Panc1 (cell line): Measurements from ENCODE around the gene EXOC6B. TPM values are rescaled to one million over a fixed set of nuclear protein-coding genes. Genes with fewer than 3 reads are reported as not detected.

Experiments used
- ATAC-seq: fragments of 200-7000 bp; cut with Tn5 transposase; 2 replicates; pipeline ENCODE4 v1.9.1; 2020; ENCODE audit warnings: mild to moderate bottlenecking, moderate library complexity
- BruUV-seq: library from RNA; stranded (reverse); fragments of 400-500 nt; replicated peaks from 2 replicates; lab custom pipeline; 2021; lab: Mats Ljungman, UMichigan
- CTCF ChIA-PET: fragments of 300-600 bp; sonication (Branson Sonifier 250); formaldehyde crosslinking; loops from one replicate; lab custom pipeline; 2022; ENCODE audit warnings: antibody characterized with exemption; lab: Charles Lee
- POLR2A ChIA-PET: fragments of 300-600 bp; sonication (Branson Sonifier 250); formaldehyde crosslinking; loops from one replicate; lab custom pipeline; 2022; ENCODE audit warnings: antibody characterized with exemption; lab: Charles Lee
- DNase-seq: peaks from one replicate; pipeline ENCODE4 v3.0.0-alpha.2; 2010; ENCODE audit warnings: low read depth, low spot score
- H3K27ac ChIP-seq: 2 replicates; pipeline ENCODE4 v1.5.1; 2011; ENCODE audit warnings: mild to moderate bottlenecking, low read length, inconsistent platforms
- H3K27me3 ChIP-seq: fragments of 200-500 bp; sonication (Bioruptor generic); 2 replicates; pipeline ENCODE4 v1.6.0; 2014; ENCODE audit warnings: low read length, inconsistent platforms; ENCODE audit not compliant: control insufficient read depth, insufficient read depth
- H3K36me3 ChIP-seq: fragments of 200-500 bp; sonication (Bioruptor generic); 2 replicates; pipeline ENCODE4 v1.5.1; 2014; ENCODE audit warnings: inconsistent platforms, mild to moderate bottlenecking, low read length, moderate library complexity; ENCODE audit not compliant: control insufficient read depth, insufficient read depth
- H3K4me1 ChIP-seq: 2 replicates; pipeline ENCODE4 v1.5.1; 2011; ENCODE audit warnings: inconsistent platforms, mild to moderate bottlenecking, low read length, moderate library complexity; ENCODE audit not compliant: control insufficient read depth, insufficient read depth
- H3K4me3 ChIP-seq, 2 experiments: 2 replicates each; pipeline ENCODE4 v1.5.1; 2011 to 2012; ENCODE audit warnings: low read depth in 2 of 2, low read length in 2 of 2, mild to moderate bottlenecking in 2 of 2, inconsistent platforms in 1 of 2, moderate library complexity in 1 of 2
- H3K9me3 ChIP-seq: fragments of 200-500 bp; sonication (Bioruptor generic); 2 replicates; pipeline ENCODE4 v1.5.1; 2014; ENCODE audit warnings: low read depth, mild to moderate bottlenecking, inconsistent platforms, low read length, moderate library complexity; ENCODE audit not compliant: control insufficient read depth, insufficient read depth
- POLR2AphosphoS5 ChIP-seq: IDR thresholded peaks from 2 replicates; pipeline ENCODE4 v1.6.1; 2012; ENCODE audit warnings: mild to moderate bottlenecking, low read depth, low read length, moderate library complexity
- SIN3A ChIP-seq: IDR thresholded peaks from 2 replicates; pipeline ENCODE4 v1.6.1; 2012; ENCODE audit warnings: low read depth, mild to moderate bottlenecking, low read length, moderate library complexity, borderline replicate concordance; ENCODE audit not compliant: insufficient read depth
- TCF7L2 ChIP-seq: IDR thresholded peaks from 2 replicates; pipeline ENCODE4 v1.6.1; 2011; ENCODE audit warnings: mild to moderate bottlenecking, low read depth, low read length, inconsistent platforms
- in situ Hi-C: cut with HindIII; loops from 2 replicates; pipeline ENCODE4 v1.10.0; 2016; ENCODE audit warnings: low sequenced_read_pairs, low pct_unique_long_range_greater_than_20kb
- intact Hi-C: fragments of 100-400 bp; cut with micrococcal nuclease; formaldehyde crosslinking; loops from one replicate; pipeline ENCODE4 v1.10.0; 2022; ENCODE audit not compliant: unreplicated experiment
- total RNA-seq: library from RNA; stranded (reverse); gene quantifications from one replicate; pipeline ENCODE4 v1.2.1, GENCODE V29; 2021; ENCODE audit not compliant: unreplicated experiment
- TF ChIP-seq, protein P1 (sequence below): fragments of 450-650 bp; IDR thresholded peaks from 2 replicates; pipeline ENCODE4 v1.5.1; 2017; ENCODE audit warnings: mild to moderate bottlenecking
- TF ChIP-seq, protein P2 (sequence below), 2 experiments: IDR thresholded peaks; 2 replicates each; pipeline ENCODE4 v1.6.1; 2011 to 2012; ENCODE audit warnings: low read depth in 2 of 2, control low read depth in 1 of 2, low read length in 1 of 2, mild to moderate bottlenecking in 1 of 2, moderate library complexity in 1 of 2; ENCODE audit not compliant: insufficient read depth in 1 of 2

Gene EXOC6B
- total RNA-seq, 1 experiment from 2014 or later = 23.2 TPM

DNA sequence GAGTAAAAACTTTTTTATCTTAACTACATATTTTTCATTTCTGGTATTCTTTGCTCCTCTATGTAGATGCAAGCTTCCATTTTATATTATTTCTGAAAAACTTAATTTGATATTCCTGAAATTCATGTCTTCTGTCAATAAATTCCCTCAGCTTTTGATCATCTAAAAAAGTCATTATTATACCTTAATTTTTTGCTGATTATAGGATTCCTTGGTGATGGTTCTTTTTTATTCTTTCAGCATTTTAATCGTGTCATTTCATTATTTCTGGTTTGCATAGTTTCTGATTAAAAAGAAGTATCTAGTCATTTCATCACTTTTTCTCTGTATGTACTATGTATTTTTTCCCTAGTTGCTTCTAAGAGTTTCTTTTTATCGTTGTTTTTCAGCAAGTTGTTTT is 436.4 kb downstream of the EXOC6B start:
- no TSS peak for BruUV-seq

DNA sequence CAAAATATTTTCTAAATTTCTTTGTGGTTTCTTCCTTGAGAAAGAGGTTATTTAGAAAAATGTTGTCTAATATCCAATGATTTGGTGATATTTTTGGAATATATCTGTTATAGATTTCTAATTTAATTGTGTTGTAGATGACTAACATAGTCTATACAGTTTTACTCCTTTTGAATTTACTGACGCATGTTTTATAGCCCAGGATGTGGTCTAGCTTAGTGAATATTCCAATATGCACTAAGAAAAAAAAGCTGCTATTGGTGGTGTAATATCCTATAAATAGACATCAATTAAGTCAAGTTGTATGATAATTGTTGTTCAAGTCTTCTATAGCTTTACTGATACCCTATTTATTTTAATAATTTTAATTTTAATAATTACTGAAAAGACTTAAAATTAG is 437.6 kb downstream of the EXOC6B start:
- DNase-seq (no peak), ATAC-seq (no peak)
- no peaks in the 10 kb centered on the region for H3K4me1 ChIP-seq
- in situ Hi-C loops = no loop called here
- no peak overlapping the region for H3K27ac ChIP-seq
- H3K27me3 ChIP-seq = no peaks in the 10 kb centered on the region
- intact Hi-C loops = no loop called here
- peaks cover 7% of the 10 kb centered on the region; the same call in 1 of the 2 replicates for H3K9me3 ChIP-seq
- ChIA-PET POLR2A (no interaction called here), CTCF (no interaction called here)
- no peaks in the 10 kb centered on the region for H3K36me3 ChIP-seq
- no TSS peak for BruUV-seq
- TF ChIP-seq TCF7L2 (no peak), SIN3A (no peak), POLR2AphosphoS5 (no peak)
- TF ChIP-seq, protein P1, sequence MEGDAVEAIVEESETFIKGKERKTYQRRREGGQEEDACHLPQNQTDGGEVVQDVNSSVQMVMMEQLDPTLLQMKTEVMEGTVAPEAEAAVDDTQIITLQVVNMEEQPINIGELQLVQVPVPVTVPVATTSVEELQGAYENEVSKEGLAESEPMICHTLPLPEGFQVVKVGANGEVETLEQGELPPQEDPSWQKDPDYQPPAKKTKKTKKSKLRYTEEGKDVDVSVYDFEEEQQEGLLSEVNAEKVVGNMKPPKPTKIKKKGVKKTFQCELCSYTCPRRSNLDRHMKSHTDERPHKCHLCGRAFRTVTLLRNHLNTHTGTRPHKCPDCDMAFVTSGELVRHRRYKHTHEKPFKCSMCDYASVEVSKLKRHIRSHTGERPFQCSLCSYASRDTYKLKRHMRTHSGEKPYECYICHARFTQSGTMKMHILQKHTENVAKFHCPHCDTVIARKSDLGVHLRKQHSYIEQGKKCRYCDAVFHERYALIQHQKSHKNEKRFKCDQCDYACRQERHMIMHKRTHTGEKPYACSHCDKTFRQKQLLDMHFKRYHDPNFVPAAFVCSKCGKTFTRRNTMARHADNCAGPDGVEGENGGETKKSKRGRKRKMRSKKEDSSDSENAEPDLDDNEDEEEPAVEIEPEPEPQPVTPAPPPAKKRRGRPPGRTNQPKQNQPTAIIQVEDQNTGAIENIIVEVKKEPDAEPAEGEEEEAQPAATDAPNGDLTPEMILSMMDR = no peak
- TF ChIP-seq, protein P2, sequence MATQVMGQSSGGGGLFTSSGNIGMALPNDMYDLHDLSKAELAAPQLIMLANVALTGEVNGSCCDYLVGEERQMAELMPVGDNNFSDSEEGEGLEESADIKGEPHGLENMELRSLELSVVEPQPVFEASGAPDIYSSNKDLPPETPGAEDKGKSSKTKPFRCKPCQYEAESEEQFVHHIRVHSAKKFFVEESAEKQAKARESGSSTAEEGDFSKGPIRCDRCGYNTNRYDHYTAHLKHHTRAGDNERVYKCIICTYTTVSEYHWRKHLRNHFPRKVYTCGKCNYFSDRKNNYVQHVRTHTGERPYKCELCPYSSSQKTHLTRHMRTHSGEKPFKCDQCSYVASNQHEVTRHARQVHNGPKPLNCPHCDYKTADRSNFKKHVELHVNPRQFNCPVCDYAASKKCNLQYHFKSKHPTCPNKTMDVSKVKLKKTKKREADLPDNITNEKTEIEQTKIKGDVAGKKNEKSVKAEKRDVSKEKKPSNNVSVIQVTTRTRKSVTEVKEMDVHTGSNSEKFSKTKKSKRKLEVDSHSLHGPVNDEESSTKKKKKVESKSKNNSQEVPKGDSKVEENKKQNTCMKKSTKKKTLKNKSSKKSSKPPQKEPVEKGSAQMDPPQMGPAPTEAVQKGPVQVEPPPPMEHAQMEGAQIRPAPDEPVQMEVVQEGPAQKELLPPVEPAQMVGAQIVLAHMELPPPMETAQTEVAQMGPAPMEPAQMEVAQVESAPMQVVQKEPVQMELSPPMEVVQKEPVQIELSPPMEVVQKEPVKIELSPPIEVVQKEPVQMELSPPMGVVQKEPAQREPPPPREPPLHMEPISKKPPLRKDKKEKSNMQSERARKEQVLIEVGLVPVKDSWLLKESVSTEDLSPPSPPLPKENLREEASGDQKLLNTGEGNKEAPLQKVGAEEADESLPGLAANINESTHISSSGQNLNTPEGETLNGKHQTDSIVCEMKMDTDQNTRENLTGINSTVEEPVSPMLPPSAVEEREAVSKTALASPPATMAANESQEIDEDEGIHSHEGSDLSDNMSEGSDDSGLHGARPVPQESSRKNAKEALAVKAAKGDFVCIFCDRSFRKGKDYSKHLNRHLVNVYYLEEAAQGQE (IDR thresholded peaks at IDR 0.05; ENCODE audit: insufficient read depth in 1 of 2, low read depth in 2 of 2, low read length in 1 of 2) = no peak
- H3K4me3 ChIP-seq = no peak overlapping the region

More for the DNA sequence above, 436.4 kb downstream of the EXOC6B start:
- H3K4me3 ChIP-seq = no peak overlapping the region
- H3K27ac ChIP-seq = no peak overlapping the region
- DNase-seq (no peak), ATAC-seq (no peak)
- H3K4me1 ChIP-seq = no peaks in the 10 kb centered on the region
- TF ChIP-seq, protein P1 = no peak
- TF ChIP-seq SIN3A (no peak), POLR2AphosphoS5 (no peak), TCF7L2 (no peak)
- TF ChIP-seq, protein P2 (IDR thresholded peaks at IDR 0.05; ENCODE audit: insufficient read depth in 1 of 2, low read depth in 2 of 2, low read length in 1 of 2) = no peak
- intact Hi-C loops (no loop called here), in situ Hi-C loops (no loop called here)
- H3K36me3 ChIP-seq = no peaks in the 10 kb centered on the region
- POLR2A ChIA-PET = no interaction called here
- CTCF ChIA-PET = no interaction called here
- H3K27me3 ChIP-seq = no peaks in the 10 kb centered on the region
- H3K9me3 ChIP-seq = peaks cover 7% of the 10 kb centered on the region; the same call in 1 of the 2 replicates
